Lung (tissue), 12 donors: Measurements from ENCODE around the gene SNCA. TPM values are rescaled to one million over a fixed set of nuclear protein-coding genes. Genes with fewer than 3 reads are reported as not detected.
A peak's percentile ranks its signal among the peaks of the same experiment; 100 is the strongest.

Experiments
- ATAC-seq: fragments of 200-7000 bp; cut with Tn5 transposase; one replicate; pipeline ENCODE4 v1.9.1; 2020; ENCODE audit warnings: moderate number of reproducible peaks; ENCODE audit not compliant: insufficient read depth, low FRiP score
- DNase-seq, 3 donors: peaks; one replicate each; pipeline ENCODE4 v3.0.0-alpha.2; 2013 to 2017
- H3K27ac ChIP-seq, 2 donors: one replicate each; pipeline ENCODE4 v1.5.1; 2013; ENCODE audit warnings: mild to moderate bottlenecking in 2 of 2, moderate library complexity in 2 of 2, control low read depth in 1 of 2, inconsistent platforms in 1 of 2, low read depth in 1 of 2, low read length in 1 of 2
- H3K27me3 ChIP-seq, 3 donors: one replicate each; pipeline ENCODE4 v1.5.1; 2013; ENCODE audit warnings: low read length in 2 of 3; ENCODE audit not compliant: control insufficient read depth in 3 of 3, insufficient read depth in 3 of 3
- H3K36me3 ChIP-seq, 4 donors: one replicate each; pipeline ENCODE4 v1.5.1; 2013; ENCODE audit warnings: low read length in 4 of 4, mild to moderate bottlenecking in 1 of 4, moderate library complexity in 1 of 4; ENCODE audit not compliant: control insufficient read depth in 4 of 4, insufficient read depth in 4 of 4
- H3K4me1 ChIP-seq, 5 donors: one replicate each; pipeline ENCODE4 v1.5.1; 2013; ENCODE audit warnings: low read length in 5 of 5, mild to moderate bottlenecking in 2 of 5, moderate library complexity in 1 of 5; ENCODE audit not compliant: control insufficient read depth in 5 of 5, insufficient read depth in 5 of 5
- H3K4me3 ChIP-seq: one replicate; pipeline ENCODE4 v1.5.1; 2013; ENCODE audit warnings: mild to moderate bottlenecking, control low read depth, moderate library complexity
- H3K9ac ChIP-seq, 2 donors: one replicate each; pipeline ENCODE4 v1.5.1; 2013; ENCODE audit warnings: low read length in 2 of 2, control low read depth in 1 of 2; ENCODE audit not compliant: insufficient read depth in 1 of 2
- H3K9me3 ChIP-seq, 4 donors: one replicate each; pipeline ENCODE4 v1.5.1; 2013; ENCODE audit warnings: low read length in 3 of 4, mild to moderate bottlenecking in 1 of 4, moderate library complexity in 1 of 4; ENCODE audit not compliant: control insufficient read depth in 4 of 4, insufficient read depth in 3 of 4
- WGBS, 2 donors: extraction: QIAGEN DNeasy Blood & Tissue Kit; methylation state at CpG; one replicate each; pipeline ENCODE4 v1.1.7; 2013; 5-methylcytosine and 5-hydroxymethylcytosine counted together
- polyA plus RNA-seq, 2 donors: library from polyadenylated mRNA; stranded (reverse); fragments of 200-250 nt; gene quantifications; one replicate each; pipeline ENCODE4 v1.2.1, GENCODE V29; 2013
- total RNA-seq, 2 donors: library from RNA; depleted of rRNA in 1 of 2; stranded (reverse); fragments of >200 nt in 1 of 2; gene quantifications; one replicate each; pipeline ENCODE4 v1.2.1, GENCODE V29; 2014 to 2021
- TF ChIP-seq, protein P1 (sequence below): IDR thresholded peaks from 2 replicates; pipeline ENCODE4 v1.5.1; 2012; ENCODE audit warnings: mild to moderate bottlenecking; ENCODE audit errors: control extremely low read depth, extremely low read depth
- donor health status: control.
- donor health status: control.
- donor health status: Bipolar disorder and iron deficiency.
- donor health status: healthy.
- donor health status: DM: yes; HTN: yes; CAD: no.

The SNCA gene
- total and polyA plus RNA-seq, 4 donors = 7.1 to 60.4 (median 12.3) TPM

DNA sequence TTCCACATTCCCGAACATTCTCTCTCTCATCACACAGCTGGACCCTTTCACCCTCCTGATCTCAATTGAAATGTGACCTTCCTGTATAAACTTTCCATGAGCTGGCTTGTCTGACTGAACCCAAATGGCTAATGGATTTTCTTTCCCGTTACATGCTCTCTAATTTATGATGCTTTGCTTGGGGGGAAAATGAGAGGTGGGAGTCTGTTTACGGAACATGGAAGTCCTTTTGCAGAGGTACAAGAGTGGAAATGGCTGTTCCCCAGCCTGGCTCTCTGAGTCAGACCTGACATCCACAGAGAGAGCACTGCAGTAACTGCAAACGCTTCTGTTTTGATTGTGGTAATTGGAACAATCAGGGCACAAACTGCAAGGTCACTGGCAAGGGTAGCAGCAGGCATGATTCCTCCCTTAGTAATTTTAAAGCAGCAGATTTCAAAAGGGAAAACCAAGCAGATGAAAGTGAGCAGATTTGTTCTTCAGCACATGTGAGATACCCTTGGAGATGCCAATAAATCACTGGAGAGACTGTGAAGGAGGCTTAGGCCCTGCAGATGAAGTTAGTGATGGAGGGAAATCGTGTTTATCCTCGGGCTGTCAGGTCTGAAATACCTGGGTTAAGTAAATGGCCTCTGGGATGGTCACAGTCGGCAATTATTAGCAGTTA lies 83.9 kb downstream of the SNCA start:
- no peaks in the 10 kb centered on the region for H3K27me3 ChIP-seq
- H3K4me1 ChIP-seq = peaks cover 0 to 17% (median 10%) of the 10 kb centered on the region in 5 donors
- WGBS, 2 donors = 59 to 74% methylated on average over 7 of the region's 7 CpGs
- H3K27ac ChIP-seq = peak overlapping the region in 1 of 2 donors; percentile 67
- ATAC-seq (peak; percentile 27), DNase-seq (peak; percentile 25 to 70 (median 60))
- H3K4me3 ChIP-seq = no peak overlapping the region
- H3K9me3 ChIP-seq = no peaks in the 10 kb centered on the region
- H3K9ac ChIP-seq = peak overlapping the region in 1 of 2 donors; percentile 54
- TF ChIP-seq, protein P1, sequence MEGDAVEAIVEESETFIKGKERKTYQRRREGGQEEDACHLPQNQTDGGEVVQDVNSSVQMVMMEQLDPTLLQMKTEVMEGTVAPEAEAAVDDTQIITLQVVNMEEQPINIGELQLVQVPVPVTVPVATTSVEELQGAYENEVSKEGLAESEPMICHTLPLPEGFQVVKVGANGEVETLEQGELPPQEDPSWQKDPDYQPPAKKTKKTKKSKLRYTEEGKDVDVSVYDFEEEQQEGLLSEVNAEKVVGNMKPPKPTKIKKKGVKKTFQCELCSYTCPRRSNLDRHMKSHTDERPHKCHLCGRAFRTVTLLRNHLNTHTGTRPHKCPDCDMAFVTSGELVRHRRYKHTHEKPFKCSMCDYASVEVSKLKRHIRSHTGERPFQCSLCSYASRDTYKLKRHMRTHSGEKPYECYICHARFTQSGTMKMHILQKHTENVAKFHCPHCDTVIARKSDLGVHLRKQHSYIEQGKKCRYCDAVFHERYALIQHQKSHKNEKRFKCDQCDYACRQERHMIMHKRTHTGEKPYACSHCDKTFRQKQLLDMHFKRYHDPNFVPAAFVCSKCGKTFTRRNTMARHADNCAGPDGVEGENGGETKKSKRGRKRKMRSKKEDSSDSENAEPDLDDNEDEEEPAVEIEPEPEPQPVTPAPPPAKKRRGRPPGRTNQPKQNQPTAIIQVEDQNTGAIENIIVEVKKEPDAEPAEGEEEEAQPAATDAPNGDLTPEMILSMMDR = no peak
- no peaks in the 10 kb centered on the region for H3K36me3 ChIP-seq

DNA sequence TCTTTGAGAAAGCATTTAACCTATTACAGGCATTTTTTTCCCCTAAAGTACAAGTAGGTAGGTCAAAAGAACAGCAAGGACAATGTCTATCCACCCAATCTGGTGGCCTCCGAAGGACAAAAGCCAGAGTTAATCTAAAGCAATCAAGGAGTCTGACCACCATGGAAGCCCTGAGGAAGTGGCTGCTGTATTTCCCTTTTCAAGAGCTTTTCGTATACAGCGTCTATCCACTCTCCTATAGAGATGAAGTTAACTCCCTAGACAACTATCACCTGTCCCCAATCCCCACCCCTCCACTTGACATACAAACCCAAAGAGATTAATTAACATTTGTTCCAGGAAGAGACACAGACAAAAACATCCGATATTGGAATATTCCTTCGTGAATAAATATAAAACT lies 85.5 kb downstream of the SNCA start:
- peaks cover 0 to 25% (median 10%) of the 10 kb centered on the region in 5 donors for H3K4me1 ChIP-seq
- H3K27me3 ChIP-seq = no peaks in the 10 kb centered on the region
- DNase-seq (no peak), ATAC-seq (no peak)
- 78 to 90% methylated on average over 5 of the region's 5 CpGs for WGBS, 2 donors
- H3K9me3 ChIP-seq = no peaks in the 10 kb centered on the region
- H3K36me3 ChIP-seq = no peaks in the 10 kb centered on the region
- H3K27ac ChIP-seq = no peak overlapping the region
- TF ChIP-seq, protein P1 = no peak
- H3K9ac ChIP-seq = no peak overlapping the region
- H3K4me3 ChIP-seq = no peak overlapping the region

DNA sequence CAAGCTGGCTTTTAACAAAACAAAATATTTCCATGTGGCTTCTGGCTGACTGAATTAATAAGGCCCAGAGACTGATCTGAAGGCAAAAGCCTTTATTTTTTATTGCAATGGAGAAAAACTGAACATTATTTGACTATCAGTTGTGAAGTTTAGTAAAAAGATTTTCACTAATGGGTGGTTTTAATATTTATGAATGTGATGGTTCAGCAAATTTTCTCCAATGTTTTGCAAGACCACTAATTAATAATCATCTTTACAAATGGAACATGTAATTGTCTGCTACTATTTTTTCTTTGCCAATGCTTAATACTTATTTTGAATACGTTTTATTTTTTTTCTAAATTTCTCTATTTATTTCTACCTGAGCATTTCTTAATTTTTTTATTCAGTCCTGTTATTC lies 90.6 kb downstream of the SNCA start:
- peaks cover 0 to 2% (median 0%) of the 10 kb centered on the region in 4 donors for H3K36me3 ChIP-seq
- H3K4me3 ChIP-seq = no peak overlapping the region
- no peaks in the 10 kb centered on the region for H3K9me3 ChIP-seq
- peaks cover 0 to 14% (median 0%) of the 10 kb centered on the region in 5 donors for H3K4me1 ChIP-seq
- H3K9ac ChIP-seq = no peak overlapping the region
- no peaks in the 10 kb centered on the region for H3K27me3 ChIP-seq
- 71 to 82% methylated on average over 1 of the region's 1 CpG for WGBS, 2 donors
- TF ChIP-seq, protein P1 = no peak
- ATAC-seq (no peak), DNase-seq (no peak)
- H3K27ac ChIP-seq = no peak overlapping the region
